HG02870 (cell line): ENCODE results near the gene RNF44.

ENCODE experiments used
- ATAC-seq: cut with Tn5 transposase; IDR thresholded peaks from one replicate; pipeline ENCODE4 v1.9.1; 2021; ENCODE audit warnings: mild to moderate bottlenecking, moderate library complexity; ENCODE audit not compliant: unreplicated experiment

Gene RNF44

GRCh38 chr5:176535664-176536131, 1.5 kb downstream of the RNF44 start:
- no peak for ATAC-seq

GRCh38 chr5:176535101-176535663, 2.0 kb downstream of the RNF44 start:
- ATAC-seq: no peak

GRCh38 chr5:176534640-176535039, 2.6 kb downstream of the RNF44 start:
- ATAC-seq: no peak

GRCh38 chr5:176533894-176534611, 3.1 kb downstream of the RNF44 start:
- ATAC-seq: no peak

GRCh38 chr5:176533390-176533789, 3.8 kb downstream of the RNF44 start:
- ATAC-seq: no peak

GRCh38 chr5:176532795-176533194, 4.4 kb downstream of the RNF44 start:
- ATAC-seq: no peak

- no peak for ATAC-seq
These were observed 5.2 kb downstream of the RNF44 start for GRCh38 chr5:176531902-176532493.

GRCh38 chr5:176530983-176531901, 6.0 kb downstream of the RNF44 start:
- no peak for ATAC-seq

GRCh38 chr5:176530393-176530982, 6.7 kb downstream of the RNF44 start:
- ATAC-seq: no peak

GRCh38 chr5:176529741-176530141, 7.5 kb downstream of the RNF44 start:
- ATAC-seq: no peak

GRCh38 chr5:176529116-176529740, 8.0 kb downstream of the RNF44 start:
- no peak for ATAC-seq

- no peak for ATAC-seq
These were observed 8.5 kb downstream of the RNF44 start for GRCh38 chr5:176528761-176529115.

GRCh38 chr5:176528301-176528700, 8.9 kb downstream of the RNF44 start:
- ATAC-seq: no peak

GRCh38 chr5:176527246-176528222, 9.7 kb downstream of the RNF44 start:
- ATAC-seq: no peak

- no peak for ATAC-seq
These were observed 10.7 kb downstream of the RNF44 start for GRCh38 chr5:176526462-176526861.

GRCh38 chr5:176525677-176526076, 11.5 kb downstream of the RNF44 start:
- no peak for ATAC-seq

GRCh38 chr5:176524987-176525386, 12.2 kb downstream of the RNF44 start:
- no peak for ATAC-seq

GRCh38 chr5:176524138-176524537, 13.1 kb downstream of the RNF44 start:
- ATAC-seq: no peak

- ATAC-seq: no peak
These were observed 15.4 kb downstream of the RNF44 start for GRCh38 chr5:176521699-176522263.
